Thyroid gland (tissue), 4 donors: ENCODE data around the gene TGFB1I1.

Experiments
- CTCF ChIP-seq, 6 experiments: fragments of 200-600 bp in 3 of 6; fragments of 450-650 bp in 3 of 6; sonication (generic) in 3 of 6; IDR thresholded peaks; one replicate each; pipeline ENCODE4 v1.5.1; 2016 to 2019; ENCODE audit warnings: antibody characterized with exemption in 6 of 6, mild to moderate bottlenecking in 2 of 6, inconsistent platforms in 1 of 6, moderate library complexity in 1 of 6
- POLR2A ChIP-seq, 2 donors: fragments of 450-650 bp; IDR thresholded peaks; one replicate each; pipeline ENCODE4 v1.6.1; 2017; ENCODE audit warnings: antibody characterized with exemption in 2 of 2, mild to moderate bottlenecking in 2 of 2, moderate library complexity in 1 of 2

GRCh38 chr16:31505483-31505882 lies 33.5 kb downstream of the TGFB1I1 start:
- TF ChIP-seq CTCF (IDR thresholded peaks at IDR 0.05) (no peak), POLR2A (IDR thresholded peaks at IDR 0.05) (no peak)
